Adrenal gland (tissue), 12 donors: ENCODE results near the gene NBEAL2. TPM values are rescaled to one million over a fixed set of nuclear protein-coding genes. Genes with fewer than 3 reads are reported as not detected.

Experiments used
- DNase-seq, 7 donors: peaks; one replicate each; pipeline ENCODE4 v3.0.0-alpha.2; 2019 to 2020
- H3K27ac ChIP-seq, 5 donors: fragments of 200-600 bp; sonication (generic) in 4 of 5; 1 replicate in 3 of 5; 2 replicates in 2 of 5; pipeline versions ENCODE4 v1.5.1 to v1.8.0; 2016 to 2020; ENCODE audit warnings: mild to moderate bottlenecking in 1 of 5
- H3K27me3 ChIP-seq: fragments of 200-600 bp; 2 replicates; pipeline ENCODE4 v1.8.0; 2021
- H3K36me3 ChIP-seq, 2 donors: fragments of 200-600 bp; replicated peaks in 1 of 2; 1 replicate in 1 of 2; 2 replicates in 1 of 2; pipeline versions ENCODE4 v1.5.1 to v1.8.0; 2018 to 2022
- H3K4me1 ChIP-seq, 2 donors: fragments of 200-600 bp; replicated peaks in 1 of 2; 1 replicate in 1 of 2; 2 replicates in 1 of 2; pipeline versions ENCODE4 v1.5.1 to v1.8.0; 2018 to 2021
- H3K4me3 ChIP-seq, 4 donors: fragments of 200-600 bp; sonication (generic) in 3 of 4; one replicate each; pipeline ENCODE4 v1.5.1; 2016 to 2018
- H3K9me3 ChIP-seq, 3 donors: fragments of 200-600 bp; sonication (generic) in 1 of 3; replicated peaks in 1 of 3; 1 replicate in 2 of 3; 2 replicates in 1 of 3; pipeline versions ENCODE4 v1.5.1 to v1.8.0; 2016 to 2021
- CTCF ChIP-seq, 6 experiments: fragments of 450-650 bp in 4 of 6; fragments of 200-600 bp in 2 of 6; sonication (generic) in 1 of 6; IDR thresholded peaks; 1 replicate in 5 of 6; 2 replicates in 1 of 6; pipeline versions ENCODE4 v1.5.1 to v1.8.0; 2016 to 2021; ENCODE audit warnings: antibody characterized with exemption in 6 of 6, mild to moderate bottlenecking in 2 of 6, moderate library complexity in 1 of 6
- POLR2A ChIP-seq, 2 donors: fragments of 450-650 bp; IDR thresholded peaks; one replicate each; pipeline ENCODE4 v1.6.1; 2017; ENCODE audit warnings: antibody characterized with exemption in 2 of 2, mild to moderate bottlenecking in 2 of 2, moderate library complexity in 1 of 2
- WGBS, 4 donors: extraction: QIAGEN DNeasy Blood & Tissue Kit in 2 of 4; methylation state at CpG; one replicate each; pipeline versions ENCODE4 v1.1.5 to v1.1.7; 2013 to 2017; 5-methylcytosine and 5-hydroxymethylcytosine counted together
- intact Hi-C, 2 donors: fragments of 100-400 bp; cut with DNase I; formaldehyde crosslinking; loops; one replicate each; pipeline versions ENCODE4 v1.14.1 to v1.15.0; 2022 to 2023
- polyA plus RNA-seq, 3 donors: library from polyadenylated mRNA; stranded (reverse); fragments of 200-250 nt in 2 of 3; fragments of 350-450 nt in 1 of 3; fragmentation: Illumina TruSeq in 1 of 3; extraction: RNeasy Lipid Tissue Mini Kit (QIAGEN cat#74804) in 1 of 3; gene quantifications; one replicate each; pipeline ENCODE4 v1.2.3, GENCODE V29; 2013 to 2014
- total RNA-seq, 9 donors: library from RNA; depleted of rRNA in 4 of 9; stranded (reverse); fragments of >200 nt in 4 of 9; fragments of 120-200 nt in 1 of 9; fragmentation: NEBNext Ultra II Directional in 1 of 9; extraction: Animal tissue kit (Norgen Biotek cat#: 25700) in 1 of 9; gene quantifications; one replicate each; pipeline versions ENCODE4 v1.1.0 to v1.2.4, GENCODE V29; 2013 to 2023
- donor health status: healthy with polysubstance abuse.
- donor health status: Bipolar disorder and iron deficiency.
- donor health status: DM: yes; HTN: yes; CAD: no.
- donor health status: DM: no; HTN: no; CAD: no.
- donor health status: DM: no; HTN: no; CAD: no.
- donor health status: DM: yes; HTN: yes; CAD: no.

NBEAL2 gene
- total and polyA plus RNA-seq, 12 donors = 7.3 to 154 (median 29.0) TPM

GRCh38 chr3:46946416-46946815 is 33.0 kb upstream of the NBEAL2 start:
- 50 to 69% (median 55%) methylated on average over 4 to 6 of the region's 6 CpGs for WGBS, 4 donors
- TF ChIP-seq POLR2A (IDR thresholded peaks at IDR 0.05) = no peak
- TF ChIP-seq CTCF (IDR thresholded peaks at IDR 0.05) = no peak
- Histone ChIP-seq H3K4me1 (peaks cover 70 to 89% of the 10 kb centered on the region in 2 donors), H3K9me3 (no peaks in the 10 kb centered on the region), H3K27ac (peak overlapping the region; percentile 76 to 97 (median 92)), H3K27me3 (no peaks in the 10 kb centered on the region), H3K4me3 (no peak overlapping the region), H3K36me3 (no peaks in the 10 kb centered on the region)
- intact Hi-C loops = no loop called here
- no peak for DNase-seq

DNA sequence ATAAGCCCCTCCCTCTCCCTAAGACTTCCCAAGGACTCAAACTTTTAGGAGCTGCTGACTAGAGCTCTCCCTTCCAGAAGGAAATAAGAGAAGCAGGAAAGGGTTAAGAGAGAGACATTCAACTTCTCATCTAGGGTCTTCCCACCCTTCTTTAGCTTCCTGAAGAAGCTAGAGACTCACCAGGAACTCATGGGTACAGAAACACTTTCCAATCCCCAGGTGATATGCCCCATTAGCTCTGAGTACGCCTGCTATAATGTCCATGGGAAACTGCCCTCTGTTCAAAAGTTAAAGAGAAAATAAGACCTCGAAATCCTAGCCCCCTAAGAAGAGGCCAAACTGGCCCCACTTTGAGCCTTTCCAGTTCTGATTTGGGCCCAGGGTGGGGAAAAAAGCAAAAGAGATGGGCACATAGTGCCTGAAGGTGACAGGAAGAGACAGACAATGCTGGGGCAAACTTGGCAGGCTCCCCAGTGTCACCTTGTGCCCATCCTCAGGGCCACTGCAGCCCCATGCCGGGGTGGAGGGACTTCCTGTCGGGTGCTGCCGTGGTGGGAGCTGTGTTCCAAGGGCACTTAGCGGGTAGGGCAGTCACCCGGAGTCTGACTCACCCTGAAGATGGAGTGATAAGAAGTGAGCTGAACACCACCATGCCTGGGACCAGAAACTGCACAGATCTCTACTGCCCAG is 32.5 kb upstream of the NBEAL2 start:
- H3K9me3 ChIP-seq = no peaks in the 10 kb centered on the region
- H3K4me1 ChIP-seq = peaks cover 70 to 89% of the 10 kb centered on the region in 2 donors
- no peaks in the 10 kb centered on the region for H3K36me3 ChIP-seq
- 23 to 37% (median 31%) methylated on average over 7 of the region's 7 CpGs for WGBS, 4 donors
- peak overlapping the region; percentile 76 to 97 (median 92) for H3K27ac ChIP-seq
- intact Hi-C loops = no loop called here
- no peaks in the 10 kb centered on the region for H3K27me3 ChIP-seq
- DNase-seq = peak; percentile 86 to 96 (median 93)
- peak in 1 of 2 donors; percentile 57 for TF ChIP-seq POLR2A (IDR thresholded peaks at IDR 0.05)
- TF ChIP-seq CTCF (IDR thresholded peaks at IDR 0.05) = no peak
- H3K4me3 ChIP-seq = no peak overlapping the region

DNA sequence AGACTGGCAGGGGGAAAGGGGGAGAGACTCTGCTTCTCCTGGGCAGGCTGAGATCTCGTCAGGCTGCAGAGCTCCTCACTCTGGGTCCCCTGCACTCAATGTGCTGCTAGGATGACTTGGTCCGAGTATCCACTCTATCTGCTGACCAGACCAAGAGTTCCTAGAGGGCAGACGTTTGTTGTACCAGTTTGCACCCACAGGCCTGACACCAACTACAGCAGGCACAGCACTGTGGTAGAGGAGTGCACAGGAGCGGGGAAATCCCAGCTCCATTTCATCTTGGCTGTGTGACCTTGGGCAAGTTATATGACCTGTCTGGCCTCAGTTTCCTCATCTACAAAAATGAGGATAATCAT is 31.9 kb upstream of the NBEAL2 start:
- no peaks in the 10 kb centered on the region for H3K36me3 ChIP-seq
- H3K27ac ChIP-seq = peak overlapping the region; percentile 76 to 97 (median 92)
- no peaks in the 10 kb centered on the region for H3K9me3 ChIP-seq
- H3K27me3 ChIP-seq = no peaks in the 10 kb centered on the region
- WGBS, 4 donors = 25 to 61% (median 35%) methylated on average over 3 to 4 of the region's 4 CpGs
- no peak for DNase-seq
- intact Hi-C loops = no loop called here
- H3K4me1 ChIP-seq = peaks cover 70 to 92% of the 10 kb centered on the region in 2 donors
- no peak overlapping the region for H3K4me3 ChIP-seq
- no peak for TF ChIP-seq CTCF (IDR thresholded peaks at IDR 0.05)
- TF ChIP-seq POLR2A (IDR thresholded peaks at IDR 0.05) = no peak

DNA sequence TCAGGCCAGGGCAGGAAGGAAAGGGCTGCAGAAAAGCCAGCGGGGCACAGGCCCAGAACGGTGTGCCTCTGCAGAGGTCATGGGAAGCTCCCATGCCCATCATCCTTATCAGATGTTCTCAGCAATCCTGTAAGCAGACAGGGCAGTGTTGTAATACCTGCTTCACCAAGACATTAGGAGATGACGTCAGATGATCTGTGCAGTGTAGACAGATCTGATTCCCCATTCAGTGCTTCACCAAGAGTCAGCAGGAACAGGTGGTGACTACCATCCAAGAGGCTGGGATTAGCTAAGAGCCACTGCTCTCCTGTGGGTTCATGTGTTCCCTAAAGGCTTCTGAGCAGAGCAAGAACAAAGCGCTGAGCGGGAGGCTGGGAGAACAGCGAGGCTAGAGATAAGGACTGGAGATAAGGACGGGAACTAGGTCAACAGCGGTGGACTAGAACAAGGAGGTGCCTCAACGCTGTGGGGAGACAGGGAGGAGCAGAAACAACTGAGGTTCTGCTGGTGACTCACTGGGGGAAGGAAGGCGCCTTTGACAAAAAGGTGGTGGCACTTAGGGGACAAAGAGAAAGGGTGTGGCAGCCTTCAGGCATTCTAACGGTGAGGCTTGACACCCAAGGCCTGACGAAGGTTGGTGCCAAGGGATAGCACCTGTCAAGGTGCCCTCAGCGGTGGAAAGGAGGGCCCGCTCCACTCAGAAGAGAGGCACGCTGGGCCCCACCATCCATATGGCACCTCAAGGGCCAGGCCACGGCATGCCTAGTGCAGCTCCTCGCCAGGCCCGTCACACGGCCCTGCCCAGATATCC is 31.3 kb upstream of the NBEAL2 start:
- DNase-seq = peak; percentile 75 to 97 (median 93)
- intact Hi-C loops = no loop called here
- peak overlapping the region; percentile 76 to 97 (median 92) for H3K27ac ChIP-seq
- 22 to 29% (median 28%) methylated on average over 14 to 19 of the region's 19 CpGs for WGBS, 4 donors
- H3K4me1 ChIP-seq = peaks cover 67 to 92% of the 10 kb centered on the region in 2 donors
- no peak overlapping the region for H3K4me3 ChIP-seq
- no peaks in the 10 kb centered on the region for H3K9me3 ChIP-seq
- H3K27me3 ChIP-seq = no peaks in the 10 kb centered on the region
- H3K36me3 ChIP-seq = no peaks in the 10 kb centered on the region
- TF ChIP-seq CTCF (IDR thresholded peaks at IDR 0.05) (no peak), POLR2A (IDR thresholded peaks at IDR 0.05) (peak in 1 of 2 donors; percentile 83)
